ENCODE results near the gene ZNF492.

Gene ZNF492

DNA sequence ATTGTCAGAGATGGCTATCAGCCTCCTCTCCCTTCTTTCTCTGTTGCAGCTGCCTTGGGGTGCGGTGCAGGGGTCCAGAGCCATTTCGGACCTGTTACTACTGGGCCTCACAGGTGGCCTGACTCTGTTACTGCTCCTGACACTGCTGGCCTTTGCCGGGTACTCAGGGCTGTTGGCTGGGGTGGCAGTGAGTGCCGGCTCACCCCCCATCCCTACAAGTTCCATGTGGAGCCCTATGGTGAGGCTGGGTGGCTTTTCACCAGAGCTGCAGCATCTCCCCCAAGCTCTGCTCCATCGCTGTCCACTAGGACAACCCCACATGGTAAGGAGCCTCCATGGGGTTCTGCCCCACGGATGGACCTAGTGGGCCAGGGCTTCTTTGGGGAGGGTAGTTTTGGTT, 13.7 kb upstream of the ZNF492 start:
- H2BK5ac ChIP-seq (ENCODE audit: low read length) = no peak overlapping the region
- H3K23ac ChIP-seq (ENCODE audit: low read length) = no peak overlapping the region
- H3K79me2 ChIP-seq (ENCODE audit: control insufficient read depth, insufficient read depth, low read length) = no peaks in the 10 kb centered on the region
- H4K8ac ChIP-seq (ENCODE audit: low read depth, low read length) = no peak overlapping the region
- H3K9ac ChIP-seq (ENCODE audit: low read length) = no peak overlapping the region
- H3K4me3 ChIP-seq (ENCODE audit: low read length) = no peak overlapping the region
- no peak overlapping the region for H3K56ac ChIP-seq (ENCODE audit: low read length)
- DNase-seq = no peak
- H3K4me2 ChIP-seq (ENCODE audit: low read length) = no peak overlapping the region
- no peaks in the 10 kb centered on the region for H3K27me3 ChIP-seq (ENCODE audit: insufficient read depth, low read length, poor library complexity)
- H2BK15ac ChIP-seq (replicated peaks; ENCODE audit: low read depth) = no peak overlapping the region
- no peak overlapping the region for H2AK5ac ChIP-seq (ENCODE audit: low read length)
- no peak overlapping the region for H2BK120ac ChIP-seq (ENCODE audit: low read depth, low read length)
- H3K27ac ChIP-seq (ENCODE audit: low read depth, low read length) = no peak overlapping the region
- no CpG with 5 or more reads among the region's 6 CpGs for WGBS (ENCODE audit: extremely low coverage, insufficient coverage, low lambda C conversion rate)
- no peak overlapping the region for H3K18ac ChIP-seq (ENCODE audit: low read length)
- no peaks in the 10 kb centered on the region for H3K36me3 ChIP-seq (ENCODE audit: control insufficient read depth, insufficient read depth, low read length)
- H4K5ac ChIP-seq (ENCODE audit: low read length) = no peak overlapping the region
- no peaks in the 10 kb centered on the region for H3K4me1 ChIP-seq (ENCODE audit: control insufficient read depth, low read depth, low read length)
- H3K79me1 ChIP-seq (ENCODE audit: low read length) = no peaks in the 10 kb centered on the region
- H3K4ac ChIP-seq (ENCODE audit: low read depth, low read length) = no peak overlapping the region

DNA sequence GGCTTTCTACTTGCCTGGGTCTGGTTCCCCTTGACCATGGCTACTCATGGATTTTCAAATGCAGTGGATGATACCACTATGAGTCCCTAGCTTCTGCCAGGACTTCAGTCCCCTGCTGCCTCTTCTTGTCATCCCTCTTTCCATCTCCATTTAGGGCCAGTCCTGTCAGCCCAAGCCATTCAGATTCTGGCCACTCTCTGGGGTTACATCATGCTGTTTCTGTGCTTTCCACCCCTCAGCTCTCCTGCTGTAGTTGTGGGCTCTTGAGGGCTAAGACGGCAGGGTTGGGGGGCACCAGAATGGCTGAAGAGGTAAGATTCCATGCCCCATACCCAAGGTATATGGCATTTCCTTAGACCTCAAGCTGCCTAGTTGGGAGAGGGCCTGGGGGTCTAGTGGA, 13.2 kb upstream of the ZNF492 start:
- Histone ChIP-seq H3K27ac (ENCODE audit: low read depth, low read length) (no peak overlapping the region), H3K4me1 (ENCODE audit: control insufficient read depth, low read depth, low read length) (no peaks in the 10 kb centered on the region), H3K79me2 (ENCODE audit: control insufficient read depth, insufficient read depth, low read length) (no peaks in the 10 kb centered on the region), H3K4ac (ENCODE audit: low read depth, low read length) (no peak overlapping the region), H3K56ac (ENCODE audit: low read length) (no peak overlapping the region), H3K79me1 (ENCODE audit: low read length) (no peaks in the 10 kb centered on the region), H3K4me2 (ENCODE audit: low read length) (no peak overlapping the region), H2AK5ac (ENCODE audit: low read length) (no peak overlapping the region), H2BK120ac (ENCODE audit: low read depth, low read length) (no peak overlapping the region), H3K18ac (ENCODE audit: low read length) (no peak overlapping the region), H3K9ac (ENCODE audit: low read length) (no peak overlapping the region), H3K4me3 (ENCODE audit: low read length) (no peak overlapping the region), H3K27me3 (ENCODE audit: insufficient read depth, low read length, poor library complexity) (no peaks in the 10 kb centered on the region), H3K23ac (ENCODE audit: low read length) (no peak overlapping the region), H4K8ac (ENCODE audit: low read depth, low read length) (no peak overlapping the region), H2BK5ac (ENCODE audit: low read length) (no peak overlapping the region), H3K36me3 (ENCODE audit: control insufficient read depth, insufficient read depth, low read length) (no peaks in the 10 kb centered on the region), H2BK15ac (replicated peaks; ENCODE audit: low read depth) (no peak overlapping the region), H4K5ac (ENCODE audit: low read length) (no peak overlapping the region)
- no peak for DNase-seq
- no CpG with 5 or more reads among the region's 1 CpG for WGBS (ENCODE audit: extremely low coverage, insufficient coverage, low lambda C conversion rate)

GRCh38 chr19:22622020-22622419, 12.1 kb upstream of the ZNF492 start:
- H2BK15ac ChIP-seq (replicated peaks; ENCODE audit: low read depth) = no peak overlapping the region
- no peak overlapping the region for H2BK5ac ChIP-seq (ENCODE audit: low read length)
- no CpG with 5 or more reads among the region's 1 CpG for WGBS (ENCODE audit: extremely low coverage, insufficient coverage, low lambda C conversion rate)
- no peak overlapping the region for H3K27ac ChIP-seq (ENCODE audit: low read depth, low read length)
- no peak overlapping the region for H3K4ac ChIP-seq (ENCODE audit: low read depth, low read length)
- no peak overlapping the region for H4K5ac ChIP-seq (ENCODE audit: low read length)
- DNase-seq = no peak
- no peaks in the 10 kb centered on the region for H3K79me2 ChIP-seq (ENCODE audit: control insufficient read depth, insufficient read depth, low read length)
- H3K4me3 ChIP-seq (ENCODE audit: low read length) = no peak overlapping the region
- no peaks in the 10 kb centered on the region for H3K27me3 ChIP-seq (ENCODE audit: insufficient read depth, low read length, poor library complexity)
- H3K79me1 ChIP-seq (ENCODE audit: low read length) = no peaks in the 10 kb centered on the region
- H3K9ac ChIP-seq (ENCODE audit: low read length) = no peak overlapping the region
- no peaks in the 10 kb centered on the region for H3K4me1 ChIP-seq (ENCODE audit: control insufficient read depth, low read depth, low read length)
- no peak overlapping the region for H3K56ac ChIP-seq (ENCODE audit: low read length)
- H2AK5ac ChIP-seq (ENCODE audit: low read length) = no peak overlapping the region
- no peak overlapping the region for H3K23ac ChIP-seq (ENCODE audit: low read length)
- H3K18ac ChIP-seq (ENCODE audit: low read length) = no peak overlapping the region
- H2BK120ac ChIP-seq (ENCODE audit: low read depth, low read length) = no peak overlapping the region
- H4K8ac ChIP-seq (ENCODE audit: low read depth, low read length) = no peak overlapping the region
- no peak overlapping the region for H3K4me2 ChIP-seq (ENCODE audit: low read length)
- no peaks in the 10 kb centered on the region for H3K36me3 ChIP-seq (ENCODE audit: control insufficient read depth, insufficient read depth, low read length)

DNA sequence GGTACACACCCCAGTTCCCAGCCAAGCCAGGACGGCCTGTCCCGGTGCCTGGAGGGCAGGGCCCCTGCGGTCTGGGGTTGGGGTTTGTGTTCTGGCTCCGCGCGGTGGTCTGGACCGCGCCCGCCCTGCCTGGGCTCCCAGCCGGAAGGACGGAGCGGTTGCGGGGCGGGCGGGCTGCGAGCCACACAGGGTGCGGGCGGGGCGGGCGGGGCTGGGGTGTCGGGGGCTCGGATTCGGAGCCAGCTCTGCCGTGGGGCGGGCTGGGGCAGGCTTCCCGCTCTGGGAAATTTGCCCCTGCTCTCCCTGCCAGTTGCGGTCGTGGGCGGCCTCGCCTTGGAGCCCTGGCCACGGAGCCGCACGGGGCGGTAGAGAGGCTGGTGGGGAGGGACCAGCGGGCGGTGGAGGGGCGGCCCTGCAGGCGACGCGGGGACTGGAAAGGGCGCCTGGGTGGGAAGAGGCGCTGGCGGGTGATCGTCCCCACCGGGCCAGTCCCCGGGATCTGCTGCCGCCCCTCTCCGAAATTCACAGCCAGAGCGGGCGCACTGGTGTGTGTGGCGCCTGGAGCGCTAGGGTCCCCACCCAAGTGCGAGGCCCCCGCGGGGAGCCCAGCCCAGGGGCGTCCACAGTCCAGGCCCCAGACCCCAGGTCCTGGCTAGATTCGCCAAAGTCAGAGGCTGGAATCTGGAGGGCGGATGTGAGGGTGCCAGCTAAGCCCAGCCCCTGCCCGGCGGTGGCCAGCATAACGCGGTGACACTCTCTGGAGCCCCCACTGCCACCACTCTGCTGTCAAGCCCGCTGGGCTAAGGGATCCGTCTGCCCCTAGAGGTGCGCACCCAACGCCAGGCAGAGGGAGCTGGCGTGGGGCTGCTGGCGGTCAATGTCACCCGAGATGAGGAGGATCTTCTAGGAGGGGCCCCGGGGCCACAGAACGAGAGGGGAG, 11.0 kb upstream of the ZNF492 start:
- no peak overlapping the region for H2BK5ac ChIP-seq (ENCODE audit: low read length)
- no peak overlapping the region for H4K5ac ChIP-seq (ENCODE audit: low read length)
- H3K4ac ChIP-seq (ENCODE audit: low read depth, low read length) = no peak overlapping the region
- H3K79me2 ChIP-seq (ENCODE audit: control insufficient read depth, insufficient read depth, low read length) = no peaks in the 10 kb centered on the region
- no peak overlapping the region for H2BK120ac ChIP-seq (ENCODE audit: low read depth, low read length)
- H3K27ac ChIP-seq (ENCODE audit: low read depth, low read length) = no peak overlapping the region
- no peaks in the 10 kb centered on the region for H3K79me1 ChIP-seq (ENCODE audit: low read length)
- no peak overlapping the region for H3K4me3 ChIP-seq (ENCODE audit: low read length)
- H3K56ac ChIP-seq (ENCODE audit: low read length) = no peak overlapping the region
- H3K36me3 ChIP-seq (ENCODE audit: control insufficient read depth, insufficient read depth, low read length) = no peaks in the 10 kb centered on the region
- no peak overlapping the region for H3K18ac ChIP-seq (ENCODE audit: low read length)
- H2BK15ac ChIP-seq (replicated peaks; ENCODE audit: low read depth) = no peak overlapping the region
- no peaks in the 10 kb centered on the region for H3K4me1 ChIP-seq (ENCODE audit: control insufficient read depth, low read depth, low read length)
- DNase-seq = no peak
- no peak overlapping the region for H2AK5ac ChIP-seq (ENCODE audit: low read length)
- H3K4me2 ChIP-seq (ENCODE audit: low read length) = no peak overlapping the region
- no peak overlapping the region for H3K9ac ChIP-seq (ENCODE audit: low read length)
- H3K23ac ChIP-seq (ENCODE audit: low read length) = no peak overlapping the region
- WGBS (ENCODE audit: extremely low coverage, insufficient coverage, low lambda C conversion rate) = no CpG with 5 or more reads among the region's 71 CpGs
- H4K8ac ChIP-seq (ENCODE audit: low read depth, low read length) = no peak overlapping the region
- H3K27me3 ChIP-seq (ENCODE audit: insufficient read depth, low read length, poor library complexity) = no peaks in the 10 kb centered on the region

DNA sequence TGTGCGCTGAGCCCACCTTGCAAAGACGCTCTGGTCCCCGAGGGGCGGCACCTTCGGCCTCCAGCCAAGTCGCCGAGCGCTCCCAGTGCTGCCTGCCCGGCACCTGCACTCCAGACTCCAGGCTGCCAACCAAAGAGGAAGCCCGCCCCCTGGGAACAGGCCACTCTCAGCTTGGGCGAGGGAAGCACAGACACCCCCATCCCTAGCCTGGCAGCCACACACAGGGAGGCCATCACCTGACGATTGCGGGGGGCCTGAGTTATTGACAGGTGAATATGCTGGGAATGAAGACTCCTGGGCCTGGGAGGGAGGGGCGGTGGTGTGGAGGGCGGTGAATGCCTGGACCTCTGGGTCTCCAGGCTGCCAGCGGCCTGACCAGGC, 10.3 kb upstream of the ZNF492 start:
- no peak overlapping the region for H3K56ac ChIP-seq (ENCODE audit: low read length)
- no peak overlapping the region for H2BK15ac ChIP-seq (replicated peaks; ENCODE audit: low read depth)
- no peaks in the 10 kb centered on the region for H3K36me3 ChIP-seq (ENCODE audit: control insufficient read depth, insufficient read depth, low read length)
- H3K9ac ChIP-seq (ENCODE audit: low read length) = no peak overlapping the region
- no peaks in the 10 kb centered on the region for H3K4me1 ChIP-seq (ENCODE audit: control insufficient read depth, low read depth, low read length)
- H4K8ac ChIP-seq (ENCODE audit: low read depth, low read length) = no peak overlapping the region
- DNase-seq = no peak
- H2AK5ac ChIP-seq (ENCODE audit: low read length) = no peak overlapping the region
- no peak overlapping the region for H4K5ac ChIP-seq (ENCODE audit: low read length)
- H3K27ac ChIP-seq (ENCODE audit: low read depth, low read length) = no peak overlapping the region
- H2BK120ac ChIP-seq (ENCODE audit: low read depth, low read length) = no peak overlapping the region
- no peak overlapping the region for H2BK5ac ChIP-seq (ENCODE audit: low read length)
- no peak overlapping the region for H3K4me3 ChIP-seq (ENCODE audit: low read length)
- H3K79me2 ChIP-seq (ENCODE audit: control insufficient read depth, insufficient read depth, low read length) = no peaks in the 10 kb centered on the region
- H3K18ac ChIP-seq (ENCODE audit: low read length) = no peak overlapping the region
- H3K79me1 ChIP-seq (ENCODE audit: low read length) = no peaks in the 10 kb centered on the region
- H3K4ac ChIP-seq (ENCODE audit: low read depth, low read length) = no peak overlapping the region
- no CpG with 5 or more reads among the region's 16 CpGs for WGBS (ENCODE audit: extremely low coverage, insufficient coverage, low lambda C conversion rate)
- no peaks in the 10 kb centered on the region for H3K27me3 ChIP-seq (ENCODE audit: insufficient read depth, low read length, poor library complexity)
- H3K4me2 ChIP-seq (ENCODE audit: low read length) = no peak overlapping the region
- H3K23ac ChIP-seq (ENCODE audit: low read length) = no peak overlapping the region
